Measurements from ENCODE around the gene LGALS9.

Gene LGALS9

GRCh38 chr17:27601975-27602302 lies 29.0 kb upstream of the LGALS9 start (continued):
- TF ChIP-seq, protein P1, sequence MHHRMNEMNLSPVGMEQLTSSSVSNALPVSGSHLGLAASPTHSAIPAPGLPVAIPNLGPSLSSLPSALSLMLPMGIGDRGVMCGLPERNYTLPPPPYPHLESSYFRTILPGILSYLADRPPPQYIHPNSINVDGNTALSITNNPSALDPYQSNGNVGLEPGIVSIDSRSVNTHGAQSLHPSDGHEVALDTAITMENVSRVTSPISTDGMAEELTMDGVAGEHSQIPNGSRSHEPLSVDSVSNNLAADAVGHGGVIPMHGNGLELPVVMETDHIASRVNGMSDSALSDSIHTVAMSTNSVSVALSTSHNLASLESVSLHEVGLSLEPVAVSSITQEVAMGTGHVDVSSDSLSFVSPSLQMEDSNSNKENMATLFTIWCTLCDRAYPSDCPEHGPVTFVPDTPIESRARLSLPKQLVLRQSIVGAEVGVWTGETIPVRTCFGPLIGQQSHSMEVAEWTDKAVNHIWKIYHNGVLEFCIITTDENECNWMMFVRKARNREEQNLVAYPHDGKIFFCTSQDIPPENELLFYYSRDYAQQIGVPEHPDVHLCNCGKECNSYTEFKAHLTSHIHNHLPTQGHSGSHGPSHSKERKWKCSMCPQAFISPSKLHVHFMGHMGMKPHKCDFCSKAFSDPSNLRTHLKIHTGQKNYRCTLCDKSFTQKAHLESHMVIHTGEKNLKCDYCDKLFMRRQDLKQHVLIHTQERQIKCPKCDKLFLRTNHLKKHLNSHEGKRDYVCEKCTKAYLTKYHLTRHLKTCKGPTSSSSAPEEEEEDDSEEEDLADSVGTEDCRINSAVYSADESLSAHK (tag by site-specific recombination; IDR thresholded peaks at IDR 0.05) = no peak

GRCh38 chr17:27602721-27603420 lies 28.1 kb upstream of the LGALS9 start:
- Histone ChIP-seq H3K9me3 (ENCODE audit: control insufficient read depth, insufficient read depth, low read depth, low read length) (no peaks in the 10 kb centered on the region), H3K27ac (ENCODE audit: extremely low read depth, low read depth, low read length) (no peak overlapping the region), H3K36me3 (ENCODE audit: control insufficient read depth in 2 of 2, insufficient read depth in 1 of 2, low read length in 2 of 2) (peaks cover 0 to 52% of the 10 kb centered on the region in 2 experiments; a peak in 1 of 3 replicates), H3K4me1 (ENCODE audit: control insufficient read depth, insufficient read depth, low read length) (no peaks in the 10 kb centered on the region), H3K4me3 (ENCODE audit: low read depth, low read length) (no peak overlapping the region)
- TF ChIP-seq, protein P2, sequence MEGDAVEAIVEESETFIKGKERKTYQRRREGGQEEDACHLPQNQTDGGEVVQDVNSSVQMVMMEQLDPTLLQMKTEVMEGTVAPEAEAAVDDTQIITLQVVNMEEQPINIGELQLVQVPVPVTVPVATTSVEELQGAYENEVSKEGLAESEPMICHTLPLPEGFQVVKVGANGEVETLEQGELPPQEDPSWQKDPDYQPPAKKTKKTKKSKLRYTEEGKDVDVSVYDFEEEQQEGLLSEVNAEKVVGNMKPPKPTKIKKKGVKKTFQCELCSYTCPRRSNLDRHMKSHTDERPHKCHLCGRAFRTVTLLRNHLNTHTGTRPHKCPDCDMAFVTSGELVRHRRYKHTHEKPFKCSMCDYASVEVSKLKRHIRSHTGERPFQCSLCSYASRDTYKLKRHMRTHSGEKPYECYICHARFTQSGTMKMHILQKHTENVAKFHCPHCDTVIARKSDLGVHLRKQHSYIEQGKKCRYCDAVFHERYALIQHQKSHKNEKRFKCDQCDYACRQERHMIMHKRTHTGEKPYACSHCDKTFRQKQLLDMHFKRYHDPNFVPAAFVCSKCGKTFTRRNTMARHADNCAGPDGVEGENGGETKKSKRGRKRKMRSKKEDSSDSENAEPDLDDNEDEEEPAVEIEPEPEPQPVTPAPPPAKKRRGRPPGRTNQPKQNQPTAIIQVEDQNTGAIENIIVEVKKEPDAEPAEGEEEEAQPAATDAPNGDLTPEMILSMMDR (tag by site-specific recombination; IDR thresholded peaks at IDR 0.05) = peak; percentile 72; the same call in 1 of the 2 replicates
- TF ChIP-seq ZNF660 (tag by site-specific recombination; IDR thresholded peaks at IDR 0.05) (no peak), ZNF621 (tag by site-specific recombination; IDR thresholded peaks at IDR 0.05) (no peak), ZNF654 (tag by site-specific recombination; IDR thresholded peaks at IDR 0.05; ENCODE audit: low read depth) (peak; percentile 49), ZNF266 (tag by site-specific recombination; IDR thresholded peaks at IDR 0.05; ENCODE audit: low read depth) (no peak), ZNF394 (tag by site-specific recombination; IDR thresholded peaks at IDR 0.05; ENCODE audit: borderline replicate concordance) (no peak), SCRT1 (tag by site-specific recombination; IDR thresholded peaks at IDR 0.05; ENCODE audit: borderline replicate concordance) (no peak), ZFHX2 (tag by site-specific recombination; conservative IDR thresholded peaks at IDR 0.05) (no peak), ZNF555 (tag by site-specific recombination; conservative IDR thresholded peaks at IDR 0.05) (no peak)
- POLR2A ChIA-PET = no interaction called here
- CTCF ChIA-PET = interaction anchor here (0.6 to 20.8 kb wide), 74 partner anchors 8 to 409 kb away, joined by 3 to 267 read pairs (median 4); partner anchors contain the start of genes KSR1 and WSB1

DNA sequence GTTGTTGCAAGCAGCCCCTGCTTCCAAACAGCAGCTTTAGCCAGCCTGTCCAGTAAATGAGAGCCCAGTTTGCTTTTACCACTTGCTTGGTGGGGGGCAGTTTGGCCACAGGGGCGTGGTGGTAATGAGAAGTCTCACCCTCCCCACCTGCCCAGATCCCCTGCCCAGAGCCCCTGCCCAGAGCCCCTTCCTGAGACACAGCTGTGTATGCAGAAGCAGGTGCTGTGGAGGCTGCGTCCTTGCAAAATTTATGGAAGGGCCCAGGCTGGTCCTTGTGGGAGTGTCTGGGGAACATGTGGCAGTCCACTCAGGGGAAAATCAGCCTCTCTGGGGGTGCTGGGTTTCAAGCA lies 27.6 kb upstream of the LGALS9 start:
- ChIA-PET CTCF (interaction anchor here (0.5 to 20.8 kb wide), 56 partner anchors 9 to 410 kb away, joined by 3 to 267 read pairs (median 5); partner anchors contain the start of genes KSR1 and WSB1), POLR2A (no interaction called here)
- Histone ChIP-seq H3K4me3 (ENCODE audit: low read depth, low read length) (no peak overlapping the region), H3K9me3 (ENCODE audit: control insufficient read depth, insufficient read depth, low read depth, low read length) (no peaks in the 10 kb centered on the region), H3K4me1 (ENCODE audit: control insufficient read depth, insufficient read depth, low read length) (no peaks in the 10 kb centered on the region), H3K27ac (ENCODE audit: extremely low read depth, low read depth, low read length) (no peak overlapping the region), H3K36me3 (ENCODE audit: control insufficient read depth in 2 of 2, insufficient read depth in 1 of 2, low read length in 2 of 2) (peaks cover 0 to 53% of the 10 kb centered on the region in 2 experiments; a peak in 1 of 3 replicates)
- no peak for TF ChIP-seq ZNF354C (tag by site-specific recombination; IDR thresholded peaks at IDR 0.05; ENCODE audit: borderline replicate concordance, low read depth)
- no peak for TF ChIP-seq ZNF2 (tag by site-specific recombination; IDR thresholded peaks at IDR 0.05)
- TF ChIP-seq ZNF266 (tag by site-specific recombination; IDR thresholded peaks at IDR 0.05; ENCODE audit: low read depth) = no peak
- TF ChIP-seq ZNF510 (tag by site-specific recombination; IDR thresholded peaks at IDR 0.05; ENCODE audit: insufficient replicate concordance) = no peak
- no peak for TF ChIP-seq ZNF37A (tag by site-specific recombination; IDR thresholded peaks at IDR 0.05)
- no peak for TF ChIP-seq SP7 (tag by site-specific recombination; IDR thresholded peaks at IDR 0.05)
- no peak for TF ChIP-seq ZNF561 (tag by site-specific recombination; IDR thresholded peaks at IDR 0.05; ENCODE audit: borderline replicate concordance)
- TF ChIP-seq ZNF660 (tag by site-specific recombination; IDR thresholded peaks at IDR 0.05) = no peak
- no peak for TF ChIP-seq ZNF133 (tag by site-specific recombination; IDR thresholded peaks at IDR 0.05)
- TF ChIP-seq, protein P3, sequence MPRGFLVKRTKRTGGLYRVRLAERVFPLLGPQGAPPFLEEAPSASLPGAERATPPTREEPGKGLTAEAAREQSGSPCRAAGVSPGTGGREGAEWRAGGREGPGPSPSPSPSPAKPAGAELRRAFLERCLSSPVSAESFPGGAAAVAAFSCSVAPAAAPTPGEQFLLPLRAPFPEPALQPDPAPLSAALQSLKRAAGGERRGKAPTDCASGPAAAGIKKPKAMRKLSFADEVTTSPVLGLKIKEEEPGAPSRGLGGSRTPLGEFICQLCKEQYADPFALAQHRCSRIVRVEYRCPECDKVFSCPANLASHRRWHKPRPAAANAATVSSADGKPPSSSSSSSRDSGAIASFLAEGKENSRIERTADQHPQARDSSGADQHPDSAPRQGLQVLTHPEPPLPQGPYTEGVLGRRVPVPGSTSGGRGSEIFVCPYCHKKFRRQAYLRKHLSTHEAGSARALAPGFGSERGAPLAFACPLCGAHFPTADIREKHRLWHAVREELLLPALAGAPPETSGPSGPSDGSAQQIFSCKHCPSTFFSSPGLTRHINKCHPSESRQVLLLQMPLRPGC (tag by site-specific recombination; IDR thresholded peaks at IDR 0.05) = no peak
- TF ChIP-seq ZSCAN30 (tag by site-specific recombination; IDR thresholded peaks at IDR 0.05) = no peak
- no peak for TF ChIP-seq ZNF398 (tag by site-specific recombination; IDR thresholded peaks at IDR 0.05)
- no peak for TF ChIP-seq ZNF837 (tag by site-specific recombination; IDR thresholded peaks at IDR 0.05)
- TF ChIP-seq ZNF791 (tag by site-specific recombination; IDR thresholded peaks at IDR 0.05) = no peak
- TF ChIP-seq, protein P4, sequence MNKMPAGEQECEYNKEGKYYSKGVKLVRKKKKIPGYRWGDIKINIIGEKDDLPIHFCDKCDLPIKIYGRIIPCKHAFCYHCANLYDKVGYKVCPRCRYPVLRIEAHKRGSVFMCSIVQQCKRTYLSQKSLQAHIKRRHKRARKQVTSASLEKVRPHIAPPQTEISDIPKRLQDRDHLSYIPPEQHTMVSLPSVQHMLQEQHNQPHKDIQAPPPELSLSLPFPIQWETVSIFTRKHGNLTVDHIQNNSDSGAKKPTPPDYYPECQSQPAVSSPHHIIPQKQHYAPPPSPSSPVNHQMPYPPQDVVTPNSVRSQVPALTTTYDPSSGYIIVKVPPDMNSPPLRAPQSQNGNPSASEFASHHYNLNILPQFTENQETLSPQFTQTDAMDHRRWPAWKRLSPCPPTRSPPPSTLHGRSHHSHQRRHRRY (tag by site-specific recombination; IDR thresholded peaks at IDR 0.05) = no peak

Measured in HEK293 (cell line).